Thymus (tissue), 11 donors: ENCODE measurements around the gene RSKR. TPM values are rescaled to one million over a fixed set of nuclear protein-coding genes. Genes with fewer than 3 reads are reported as not detected.

Experiments
- DNase-seq, 9 donors: peaks; one replicate each; pipeline ENCODE4 v3.0.0-alpha.2; 2013; ENCODE audit warnings: low spot score in 9 of 9, low read depth in 6 of 9, missing footprints in 1 of 9
- H3K27ac ChIP-seq, 2 donors: one replicate each; pipeline ENCODE4 v1.5.1; 2013; ENCODE audit warnings: control low read depth in 1 of 2, low read depth in 1 of 2, low read length in 1 of 2, mild to moderate bottlenecking in 1 of 2, moderate library complexity in 1 of 2
- H3K27me3 ChIP-seq, 2 donors: one replicate each; pipeline ENCODE4 v1.5.1; 2013; ENCODE audit warnings: low read length in 1 of 2; ENCODE audit not compliant: control insufficient read depth in 2 of 2, insufficient read depth in 1 of 2
- H3K36me3 ChIP-seq, 2 donors: one replicate each; pipeline ENCODE4 v1.5.1; 2013; ENCODE audit warnings: low read length in 1 of 2, mild to moderate bottlenecking in 1 of 2, moderate library complexity in 1 of 2; ENCODE audit not compliant: control insufficient read depth in 2 of 2, insufficient read depth in 2 of 2
- H3K4me1 ChIP-seq, 2 donors: one replicate each; pipeline ENCODE4 v1.5.1; 2013; ENCODE audit warnings: low read length in 2 of 2; ENCODE audit not compliant: control insufficient read depth in 2 of 2, insufficient read depth in 2 of 2
- H3K4me3 ChIP-seq, 2 donors: one replicate each; pipeline ENCODE4 v1.5.1; 2013; ENCODE audit warnings: low read length in 2 of 2, control low read depth in 1 of 2, mild to moderate bottlenecking in 1 of 2
- H3K9me3 ChIP-seq, 2 donors: one replicate each; pipeline ENCODE4 v1.5.1; 2013; ENCODE audit warnings: low read length in 1 of 2, mild to moderate bottlenecking in 1 of 2; ENCODE audit not compliant: control insufficient read depth in 2 of 2, insufficient read depth in 1 of 2
- WGBS: extraction: QIAGEN DNeasy Blood & Tissue Kit; methylation state at CpG from one replicate; pipeline ENCODE4 v1.1.7; 2013; 5-methylcytosine and 5-hydroxymethylcytosine counted together
- polyA plus RNA-seq: library from polyadenylated mRNA; stranded (reverse); fragments of 200-250 nt; gene quantifications from one replicate; pipeline ENCODE4 v1.2.3, GENCODE V29; 2013
- total RNA-seq: library from RNA; stranded (reverse); fragments of 120-200 nt; gene quantifications from one replicate; pipeline ENCODE4 v1.2.4, GENCODE V29; 2013
- donor health status: healthy.

The RSKR gene
- total and polyA plus RNA-seq, 2 donors = 2.6 to 6.4 TPM

DNA sequence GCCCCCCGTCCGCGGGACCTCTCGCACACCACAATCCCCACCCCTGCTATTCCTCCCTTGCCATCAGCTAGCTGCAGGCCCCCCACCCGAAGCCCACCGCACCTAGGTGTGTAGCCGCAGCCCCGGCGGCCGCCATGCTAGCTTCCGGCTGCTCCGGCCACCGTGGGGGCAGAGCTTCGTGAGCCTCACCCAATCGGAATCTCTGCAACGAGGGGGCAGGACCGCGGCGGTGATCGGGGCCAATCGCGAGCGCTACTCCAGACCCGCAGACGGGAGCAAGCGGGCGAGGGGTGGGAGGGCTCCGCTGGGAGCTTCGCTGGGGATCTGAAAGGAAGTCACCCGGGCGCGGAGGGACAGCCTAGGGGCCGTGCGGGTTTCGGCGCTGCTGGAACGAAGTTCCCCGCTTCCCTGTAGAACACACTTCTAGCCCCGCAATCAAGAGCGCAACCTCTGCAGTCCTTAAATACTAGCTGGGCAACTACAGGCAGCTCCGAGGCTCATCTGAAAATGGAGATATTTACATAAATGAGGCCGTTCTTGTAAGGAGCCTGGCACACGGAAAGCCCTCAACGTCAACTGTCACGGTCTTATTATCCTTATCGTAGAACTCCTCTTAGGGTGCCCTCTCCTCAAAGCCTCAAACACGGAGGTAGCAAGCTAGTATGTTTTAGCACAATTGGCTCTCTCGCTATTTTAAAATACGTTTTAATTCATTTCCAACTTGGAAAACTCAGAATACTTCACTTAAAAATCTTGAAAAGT, 42.4 kb downstream of the RSKR start, which contains the start of gene PIGS:
Gene PIGS (minus strand): TSS at position 164 of the 762 bp plus-strand sequence. CDS start 28 bp downstream, at position 136.
- peaks cover 3 to 7% of the 10 kb centered on the region in 2 donors for H3K36me3 ChIP-seq
- peak within 1 kb of the TSS; percentile 73 to 98 for H3K4me3 ChIP-seq
- peaks cover 9 to 18% of the 10 kb centered on the region in 2 donors for H3K4me1 ChIP-seq
- H3K27me3 ChIP-seq = no peaks in the 10 kb centered on the region
- peak; percentile 72 to 92 (median 81) for DNase-seq
- peak within 1 kb of the TSS; percentile 64 to 85 for H3K27ac ChIP-seq
- 2% methylated on average over 49 of the region's 49 CpGs for WGBS
- peaks cover 0 to 3% of the 10 kb centered on the region in 2 donors for H3K9me3 ChIP-seq

GRCh38 chr17:28570716-28571360, 43.1 kb downstream of the RSKR start:
- Histone ChIP-seq H3K27ac (peak overlapping the region; percentile 64 to 85), H3K4me3 (peak overlapping the region; percentile 73 to 98), H3K9me3 (peaks cover 0 to 3% of the 10 kb centered on the region in 2 donors), H3K4me1 (peaks cover 9 to 18% of the 10 kb centered on the region in 2 donors), H3K36me3 (peaks cover 6 to 7% of the 10 kb centered on the region in 2 donors), H3K27me3 (no peaks in the 10 kb centered on the region)
- 2% methylated on average over 39 of the region's 39 CpGs for WGBS
- peak in 1 of 9 donors; percentile 55 for DNase-seq

DNA sequence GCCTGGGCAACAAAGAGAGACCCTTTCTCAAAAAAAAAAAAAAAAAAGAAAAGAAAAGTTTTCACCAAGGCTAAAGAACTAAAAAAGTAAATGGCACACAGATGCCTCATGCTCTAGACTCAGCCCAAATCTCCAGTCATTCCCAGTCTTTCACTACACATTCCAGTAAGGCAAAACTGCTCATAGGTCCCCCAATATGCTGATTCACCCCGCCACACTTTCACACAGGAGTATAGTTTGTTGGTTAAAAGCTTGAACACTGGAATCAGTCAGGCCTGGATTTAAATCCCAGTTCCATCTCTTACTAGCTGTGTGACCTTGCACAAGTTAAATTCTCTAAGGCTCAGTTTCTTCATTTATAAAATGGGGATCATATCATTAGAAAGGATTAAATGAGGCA, 44.5 kb downstream of the RSKR start:
- H3K27me3 ChIP-seq = no peaks in the 10 kb centered on the region
- H3K4me3 ChIP-seq = no peak overlapping the region
- no peak overlapping the region for H3K27ac ChIP-seq
- DNase-seq = no peak
- peaks cover 9 to 18% of the 10 kb centered on the region in 2 donors for H3K4me1 ChIP-seq
- H3K9me3 ChIP-seq = peaks cover 0 to 3% of the 10 kb centered on the region in 2 donors
- peaks cover 7 to 9% of the 10 kb centered on the region in 2 donors for H3K36me3 ChIP-seq
- 97% methylated on average over 1 of the region's 1 CpG for WGBS

DNA sequence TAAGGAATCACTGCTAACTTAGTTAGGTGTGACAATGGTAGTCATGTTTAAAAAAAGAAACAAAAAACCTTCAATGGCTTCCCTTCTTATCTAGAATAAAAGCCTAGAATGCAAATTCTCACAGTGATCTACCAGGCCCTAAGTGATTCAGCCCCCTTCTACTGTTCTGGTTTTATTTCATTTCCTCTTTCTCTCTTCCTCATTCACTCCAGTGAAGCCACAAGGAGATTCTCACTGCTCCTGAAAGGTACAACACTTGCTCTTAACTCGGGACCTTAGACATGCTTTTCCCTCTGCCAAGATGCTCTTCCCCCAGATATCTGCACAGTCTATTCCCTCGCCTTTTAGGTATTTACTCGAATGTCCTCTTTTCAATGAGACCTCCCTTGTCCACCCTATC, 46.4 kb downstream of the RSKR start:
- Histone ChIP-seq H3K9me3 (peaks cover 0 to 3% of the 10 kb centered on the region in 2 donors), H3K4me3 (no peak overlapping the region), H3K27ac (no peak overlapping the region), H3K27me3 (no peaks in the 10 kb centered on the region), H3K36me3 (peaks cover 21% of the 10 kb centered on the region in 2 donors), H3K4me1 (peaks cover 9 to 17% of the 10 kb centered on the region in 2 donors)
- 65% methylated on average over 3 of the region's 3 CpGs for WGBS
- no peak for DNase-seq

- Histone ChIP-seq H3K27me3 (no peaks in the 10 kb centered on the region), H3K9me3 (no peaks in the 10 kb centered on the region), H3K4me1 (no peaks in the 10 kb centered on the region), H3K4me3 (no peak overlapping the region), H3K27ac (no peak overlapping the region), H3K36me3 (peaks cover 47 to 50% of the 10 kb centered on the region in 2 donors)
- no peak for DNase-seq
- 99% methylated on average over 3 of the region's 3 CpGs for WGBS
Observed at GRCh38 chr17:28563475-28563874, 50.5 kb downstream of the RSKR start.

Other genes with a start within 250 kb of the RSKR start
- gene SEBOX, start 249.0 kb downstream of the RSKR start, total RNA-seq = not detected
- gene SEBOX, start 249.0 kb downstream of the RSKR start, polyA plus RNA-seq = not detected
- gene VTN, start 243.9 kb downstream of the RSKR start, total RNA-seq = 0.09 TPM
- 0.59 TPM for gene VTN, start 243.9 kb downstream of the RSKR start, polyA plus RNA-seq
- 1.2 TPM for gene SARM1, start 242.5 kb downstream of the RSKR start, total RNA-seq
- gene SARM1, start 242.5 kb downstream of the RSKR start, polyA plus RNA-seq = 5.4 TPM
- 13.1 TPM for gene SLC46A1, start 208.0 kb downstream of the RSKR start, total RNA-seq
- 10.5 TPM for gene SLC46A1, start 208.0 kb downstream of the RSKR start, polyA plus RNA-seq
- gene SLC13A2, start 140.5 kb downstream of the RSKR start, total RNA-seq = not detected
- gene SLC13A2, start 140.5 kb downstream of the RSKR start, polyA plus RNA-seq = 0.09 TPM
- 5.4 TPM for gene FOXN1, start 107.8 kb downstream of the RSKR start, total RNA-seq
- gene FOXN1, start 107.8 kb downstream of the RSKR start, polyA plus RNA-seq = 6.5 TPM
- 30.4 TPM for gene UNC119, start 61.6 kb downstream of the RSKR start, total RNA-seq
- 30.6 TPM for gene UNC119, start 61.6 kb downstream of the RSKR start, polyA plus RNA-seq
- gene PIGS, start 42.7 kb downstream of the RSKR start, total RNA-seq = 25.5 TPM
- gene PIGS, start 42.7 kb downstream of the RSKR start, polyA plus RNA-seq = 19.6 TPM
- gene ALDOC, start 37.3 kb downstream of the RSKR start, total RNA-seq = 18.2 TPM
- 10.6 TPM for gene ALDOC, start 37.3 kb downstream of the RSKR start, polyA plus RNA-seq
- 46.0 TPM for gene SPAG5, start 15.2 kb downstream of the RSKR start, total RNA-seq
- 19.4 TPM for gene SPAG5, start 15.2 kb downstream of the RSKR start, polyA plus RNA-seq
- 49.8 TPM for gene BLTP2, start 31.0 kb upstream of the RSKR start, total RNA-seq
- 18.6 TPM for gene BLTP2, start 31.0 kb upstream of the RSKR start, polyA plus RNA-seq
- 47.2 TPM for gene SDF2, start 47.7 kb upstream of the RSKR start, total RNA-seq
- 40.8 TPM for gene SDF2, start 47.7 kb upstream of the RSKR start, polyA plus RNA-seq
- gene SUPT6H, start 48.0 kb upstream of the RSKR start, total RNA-seq = 21.2 TPM
- 27.0 TPM for gene SUPT6H, start 48.0 kb upstream of the RSKR start, polyA plus RNA-seq
- 1.0 TPM for gene PROCA1, start 97.7 kb upstream of the RSKR start, total RNA-seq
- 11.3 TPM for gene PROCA1, start 97.7 kb upstream of the RSKR start, polyA plus RNA-seq
- 26.6 TPM for gene RAB34, start 103.7 kb upstream of the RSKR start, total RNA-seq
- 81.9 TPM for gene RAB34, start 103.7 kb upstream of the RSKR start, polyA plus RNA-seq
- 1,968 TPM for gene RPL23A, start 105.8 kb upstream of the RSKR start, total RNA-seq
- gene RPL23A, start 105.8 kb upstream of the RSKR start, polyA plus RNA-seq = 1,777 TPM
- gene TLCD1, start 112.0 kb upstream of the RSKR start, total RNA-seq = 7.7 TPM
- 9.2 TPM for gene TLCD1, start 112.0 kb upstream of the RSKR start, polyA plus RNA-seq
- gene NEK8, start 114.6 kb upstream of the RSKR start, total RNA-seq = 2.2 TPM
- gene NEK8, start 114.6 kb upstream of the RSKR start, polyA plus RNA-seq = 5.1 TPM
- gene TRAF4, start 129.8 kb upstream of the RSKR start, total RNA-seq = 21.2 TPM
- 29.3 TPM for gene TRAF4, start 129.8 kb upstream of the RSKR start, polyA plus RNA-seq
- 2.5 TPM for gene FAM222B, start 228.6 kb upstream of the RSKR start, total RNA-seq
- gene FAM222B, start 228.6 kb upstream of the RSKR start, polyA plus RNA-seq = 9.5 TPM
- 19.7 TPM for gene ERAL1, start 240.8 kb upstream of the RSKR start, total RNA-seq
- gene ERAL1, start 240.8 kb upstream of the RSKR start, polyA plus RNA-seq = 30.3 TPM